Measurements from ENCODE around the gene MCUR1. TPM values are rescaled to one million over a fixed set of nuclear protein-coding genes. Genes with fewer than 3 reads are reported as not detected.
"Not testable (repeated sequence)": the region's sequence is repeated elsewhere in the genome, so short reads cannot be mapped to it uniquely, and the experiment has no call there.

The MCUR1 gene
- total RNA-seq, 3 donors from 2014 or later: 12.8 to 14.9 (median 14.1) TPM

DNA sequence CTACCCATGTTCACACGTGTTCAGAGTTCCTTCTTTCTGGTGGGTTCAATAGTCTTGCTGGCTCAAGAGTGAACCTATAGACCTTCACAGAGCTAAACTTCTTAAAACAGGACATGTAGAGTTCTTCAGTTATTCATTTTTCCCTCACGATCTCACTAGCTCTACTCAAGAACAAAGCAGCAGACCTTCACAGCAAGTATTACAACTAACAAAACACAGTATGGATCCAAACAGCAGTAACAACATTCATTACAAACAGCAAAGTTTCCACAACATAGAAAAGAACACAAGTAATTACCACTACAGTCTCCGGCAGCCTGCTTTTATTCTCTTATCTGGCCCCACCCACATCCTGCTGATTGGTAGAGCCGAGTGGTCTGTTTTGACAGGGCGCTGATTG is 39.5 kb upstream of the MCUR1 start:
- Histone ChIP-seq H3K27me3 (no peaks in the 10 kb centered on the region), H3K9me3 (peaks cover 0 to 6% of the 10 kb centered on the region in 2 donors), H3K4me3 (no peak overlapping the region), H3K4me1 (no peaks in the 10 kb centered on the region), H3K27ac (no peak overlapping the region), H3K36me3 (no peaks in the 10 kb centered on the region)
- no peak for DNase-seq (ENCODE audit: low spot score in 2 of 2)
- intact Hi-C loops (cut with DNase I; ENCODE audit: low total_unique reads): no loop called here
- no peak for TF ChIP-seq POLR2A (IDR thresholded peaks at IDR 0.05)
- TF ChIP-seq POLR2AphosphoS5 (IDR thresholded peaks at IDR 0.05): no peak
- TF ChIP-seq CTCF (IDR thresholded peaks at IDR 0.05): no peak

GRCh38 chr6:13851803-13852202 is 37.4 kb upstream of the MCUR1 start:
- Histone ChIP-seq H3K4me3 (no peak overlapping the region), H3K36me3 (no peaks in the 10 kb centered on the region), H3K9me3 (peaks cover 0 to 6% of the 10 kb centered on the region in 2 donors), H3K27me3 (no peaks in the 10 kb centered on the region), H3K4me1 (no peaks in the 10 kb centered on the region), H3K27ac (no peak overlapping the region)
- DNase-seq (ENCODE audit: low spot score in 2 of 2): no peak
- TF ChIP-seq POLR2A (IDR thresholded peaks at IDR 0.05): no peak
- TF ChIP-seq CTCF (IDR thresholded peaks at IDR 0.05): no peak
- no peak for TF ChIP-seq POLR2AphosphoS5 (IDR thresholded peaks at IDR 0.05)
- intact Hi-C loops (cut with DNase I; ENCODE audit: low total_unique reads): no loop called here

DNA sequence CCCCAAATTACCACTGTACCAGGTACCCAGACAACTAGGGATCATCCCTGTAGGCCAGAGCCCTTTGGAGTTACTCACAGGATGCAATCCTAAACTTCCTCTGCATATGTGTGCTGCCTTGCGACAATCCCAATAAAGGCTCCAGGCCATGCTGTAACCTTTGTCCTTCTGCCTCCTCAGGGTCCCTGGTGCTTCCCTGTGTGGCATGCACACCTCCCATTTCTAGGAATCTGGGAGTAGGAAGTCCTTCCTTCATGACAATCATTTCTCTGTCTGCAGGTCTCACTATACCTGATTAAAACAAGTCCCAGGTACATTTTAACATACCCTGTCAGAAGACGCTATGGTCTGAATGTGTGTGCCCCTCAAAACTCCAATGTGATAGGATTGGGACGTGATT is 37.0 kb upstream of the MCUR1 start:
- intact Hi-C loops (cut with DNase I; ENCODE audit: low total_unique reads): no loop called here
- Histone ChIP-seq H3K9me3 (peaks cover 0 to 6% of the 10 kb centered on the region in 2 donors), H3K36me3 (no peaks in the 10 kb centered on the region), H3K4me3 (no peak overlapping the region), H3K27ac (no peak overlapping the region), H3K27me3 (no peaks in the 10 kb centered on the region), H3K4me1 (no peaks in the 10 kb centered on the region)
- no peak for DNase-seq (ENCODE audit: low spot score in 2 of 2)
- TF ChIP-seq POLR2AphosphoS5 (IDR thresholded peaks at IDR 0.05): no peak
- TF ChIP-seq POLR2A (IDR thresholded peaks at IDR 0.05): no peak
- TF ChIP-seq CTCF (IDR thresholded peaks at IDR 0.05): no peak

- H3K4me3 ChIP-seq; H3K9me3 ChIP-seq; H3K27ac ChIP-seq; H3K36me3 ChIP-seq; H3K27me3 ChIP-seq; intact Hi-C loops (cut with DNase I; ENCODE audit: low total_unique reads); H3K4me1 ChIP-seq; DNase-seq (ENCODE audit: low spot score in 2 of 2): not testable (repeated sequence)
These were observed 36.3 kb upstream of the MCUR1 start for GRCh38 chr6:13850690-13851089.

- Histone ChIP-seq H3K27me3 (no peaks in the 10 kb centered on the region), H3K4me1 (no peaks in the 10 kb centered on the region), H3K4me3 (peak overlapping the region in 2 of 3 donors; percentile 20 to 34), H3K27ac (peak overlapping the region; percentile 55 to 70), H3K9me3 (no peaks in the 10 kb centered on the region), H3K36me3 (no peaks in the 10 kb centered on the region)
- no peak for DNase-seq (ENCODE audit: low spot score in 2 of 2)
- TF ChIP-seq POLR2AphosphoS5 (IDR thresholded peaks at IDR 0.05) (no peak), CTCF (IDR thresholded peaks at IDR 0.05) (no peak)
- intact Hi-C loops (cut with DNase I; ENCODE audit: low total_unique reads): no loop called here
These were observed 34.3 kb upstream of the MCUR1 start for GRCh38 chr6:13848522-13849150.

Measured in breast epithelium (tissue), 4 donors.